ENCODE data around the gene CDH7. TPM values are rescaled to one million over a fixed set of nuclear protein-coding genes. Genes with fewer than 3 reads are reported as not detected.

The CDH7 gene
- total RNA-seq, 1 experiment from 2014 or later, result not detected

- DNase-seq (ENCODE audit: unreplicated experiment), result no peak
- H3K27me3 Mint-ChIP-seq (ENCODE audit: insufficient read depth, unreplicated experiment), result peaks cover 34% of the 10 kb centered on the region
- H3K4me3 Mint-ChIP-seq (ENCODE audit: unreplicated experiment), result no peak overlapping the region
- TF ChIP-seq, protein P1, sequence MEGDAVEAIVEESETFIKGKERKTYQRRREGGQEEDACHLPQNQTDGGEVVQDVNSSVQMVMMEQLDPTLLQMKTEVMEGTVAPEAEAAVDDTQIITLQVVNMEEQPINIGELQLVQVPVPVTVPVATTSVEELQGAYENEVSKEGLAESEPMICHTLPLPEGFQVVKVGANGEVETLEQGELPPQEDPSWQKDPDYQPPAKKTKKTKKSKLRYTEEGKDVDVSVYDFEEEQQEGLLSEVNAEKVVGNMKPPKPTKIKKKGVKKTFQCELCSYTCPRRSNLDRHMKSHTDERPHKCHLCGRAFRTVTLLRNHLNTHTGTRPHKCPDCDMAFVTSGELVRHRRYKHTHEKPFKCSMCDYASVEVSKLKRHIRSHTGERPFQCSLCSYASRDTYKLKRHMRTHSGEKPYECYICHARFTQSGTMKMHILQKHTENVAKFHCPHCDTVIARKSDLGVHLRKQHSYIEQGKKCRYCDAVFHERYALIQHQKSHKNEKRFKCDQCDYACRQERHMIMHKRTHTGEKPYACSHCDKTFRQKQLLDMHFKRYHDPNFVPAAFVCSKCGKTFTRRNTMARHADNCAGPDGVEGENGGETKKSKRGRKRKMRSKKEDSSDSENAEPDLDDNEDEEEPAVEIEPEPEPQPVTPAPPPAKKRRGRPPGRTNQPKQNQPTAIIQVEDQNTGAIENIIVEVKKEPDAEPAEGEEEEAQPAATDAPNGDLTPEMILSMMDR (IDR thresholded peaks at IDR 0.05; ENCODE audit: unreplicated experiment), result no peak
- no peaks in the 10 kb centered on the region for H3K36me3 Mint-ChIP-seq (ENCODE audit: insufficient read depth, unreplicated experiment)
- CTCF ChIA-PET, result interaction anchor here (0.7 to 2.4 kb wide), 3 partner anchors 12 to 709 kb away, joined by 3 to 10 read pairs (median 4); no protein-coding TSS in a partner anchor
- intact Hi-C loops (cut with micrococcal nuclease), result no loop called here
- H3K9me3 Mint-ChIP-seq (ENCODE audit: unreplicated experiment), result no peaks in the 10 kb centered on the region
- no TSS peak for BruUV-seq (replicated peaks)
- POLR2A ChIA-PET, result no interaction called here
- H3K4me1 Mint-ChIP-seq (ENCODE audit: insufficient read depth, unreplicated experiment), result no peaks in the 10 kb centered on the region
- no peak overlapping the region for H3K27ac Mint-ChIP-seq (ENCODE audit: low read depth, unreplicated experiment)
Observed at GRCh38 chr18:65786474-65786873, 35.7 kb downstream of the CDH7 start.

- intact Hi-C loops (cut with micrococcal nuclease), result loop anchor here (2.0 kb wide), 1 partner anchor 64 kb away; no protein-coding TSS in a partner anchor
- Mint-ChIP-seq H3K27ac (ENCODE audit: low read depth, unreplicated experiment) (no peak overlapping the region), H3K36me3 (ENCODE audit: insufficient read depth, unreplicated experiment) (no peaks in the 10 kb centered on the region), H3K27me3 (ENCODE audit: insufficient read depth, unreplicated experiment) (peaks cover 48% of the 10 kb centered on the region), H3K9me3 (ENCODE audit: unreplicated experiment) (no peaks in the 10 kb centered on the region), H3K4me1 (ENCODE audit: insufficient read depth, unreplicated experiment) (no peaks in the 10 kb centered on the region), H3K4me3 (ENCODE audit: unreplicated experiment) (no peak overlapping the region)
- POLR2A ChIA-PET, result interaction anchor here (0.7 kb wide), 1 partner anchor 57 kb away, joined by 4 read pairs; no protein-coding TSS in a partner anchor
- TF ChIP-seq, protein P1 (IDR thresholded peaks at IDR 0.05; ENCODE audit: unreplicated experiment), result no peak
- CTCF ChIA-PET, result interaction anchor here (0.6 to 2.4 kb wide), 15 partner anchors 14 to 1770 kb away, joined by 3 to 10 read pairs (median 3); no protein-coding TSS in a partner anchor
- no TSS peak for BruUV-seq (replicated peaks)
- peak; percentile 25 for DNase-seq (ENCODE audit: unreplicated experiment)
Observed at GRCh38 chr18:65788373-65788772, 37.6 kb downstream of the CDH7 start.

DNA sequence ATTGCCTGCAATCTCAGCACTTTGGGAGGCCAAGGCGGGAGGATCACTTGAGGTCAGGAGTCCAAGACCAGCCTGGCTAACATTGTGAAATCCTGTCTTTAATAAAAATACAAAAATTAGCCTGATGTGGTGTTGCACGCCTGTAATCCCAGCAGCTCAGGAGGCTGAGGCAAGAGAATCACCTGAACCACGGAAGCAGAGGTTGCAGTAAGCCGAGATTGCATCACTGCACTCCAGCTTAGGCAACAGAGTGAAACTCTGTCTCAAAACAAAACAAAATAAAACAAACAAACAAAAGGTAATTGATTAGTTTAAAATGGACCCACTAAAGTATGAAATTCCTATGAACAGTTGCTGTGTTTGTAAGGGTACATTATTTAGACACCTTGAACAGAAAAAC is 39.8 kb downstream of the CDH7 start:
- Mint-ChIP-seq H3K36me3 (ENCODE audit: insufficient read depth, unreplicated experiment) (no peaks in the 10 kb centered on the region), H3K9me3 (ENCODE audit: unreplicated experiment) (no peaks in the 10 kb centered on the region), H3K27me3 (ENCODE audit: insufficient read depth, unreplicated experiment) (peaks cover 49% of the 10 kb centered on the region), H3K27ac (ENCODE audit: low read depth, unreplicated experiment) (no peak overlapping the region), H3K4me1 (ENCODE audit: insufficient read depth, unreplicated experiment) (no peaks in the 10 kb centered on the region), H3K4me3 (ENCODE audit: unreplicated experiment) (no peak overlapping the region)
- TF ChIP-seq, protein P1 (IDR thresholded peaks at IDR 0.05; ENCODE audit: unreplicated experiment), result no peak
- BruUV-seq (replicated peaks), result no TSS peak
- DNase-seq (ENCODE audit: unreplicated experiment), result no peak
- intact Hi-C loops (cut with micrococcal nuclease), result no loop called here
- ChIA-PET POLR2A (no interaction called here), CTCF (interaction anchor here (0.7 kb wide), 2 partner anchors 1753 to 1754 kb away, joined by 3 to 4 read pairs; no protein-coding TSS in a partner anchor)

DNA sequence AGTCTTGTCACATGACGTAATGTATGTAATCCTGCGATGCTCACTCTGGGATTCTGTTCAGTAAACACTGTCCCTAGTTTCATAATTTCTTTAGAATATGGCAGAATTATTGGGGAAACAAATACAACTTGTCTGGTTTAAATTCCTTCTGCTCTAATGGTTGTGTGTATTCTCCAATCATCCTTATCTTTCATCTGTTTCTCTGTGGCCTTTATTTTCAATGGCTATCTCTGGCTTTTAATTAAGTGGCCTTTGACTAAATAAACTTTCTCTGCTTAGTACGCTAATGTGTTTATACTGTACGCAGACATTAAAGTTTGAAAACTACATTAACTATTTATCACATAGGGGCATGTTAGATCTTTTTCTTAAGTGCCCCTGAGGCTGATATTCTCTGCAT is 40.9 kb downstream of the CDH7 start:
- BruUV-seq (replicated peaks), result no TSS peak
- no peak overlapping the region for H3K4me3 Mint-ChIP-seq (ENCODE audit: unreplicated experiment)
- CTCF ChIA-PET, result interaction anchor here (0.6 to 1.1 kb wide), 4 partner anchors 66 to 1739 kb away, joined by 3 to 4 read pairs (median 3); no protein-coding TSS in a partner anchor
- peaks cover 45% of the 10 kb centered on the region for H3K27me3 Mint-ChIP-seq (ENCODE audit: insufficient read depth, unreplicated experiment)
- POLR2A ChIA-PET, result no interaction called here
- no peaks in the 10 kb centered on the region for H3K9me3 Mint-ChIP-seq (ENCODE audit: unreplicated experiment)
- DNase-seq (ENCODE audit: unreplicated experiment), result no peak
- intact Hi-C loops (cut with micrococcal nuclease), result no loop called here
- H3K27ac Mint-ChIP-seq (ENCODE audit: low read depth, unreplicated experiment), result no peak overlapping the region
- H3K36me3 Mint-ChIP-seq (ENCODE audit: insufficient read depth, unreplicated experiment), result no peaks in the 10 kb centered on the region
- TF ChIP-seq, protein P1 (IDR thresholded peaks at IDR 0.05; ENCODE audit: unreplicated experiment), result no peak
- no peaks in the 10 kb centered on the region for H3K4me1 Mint-ChIP-seq (ENCODE audit: insufficient read depth, unreplicated experiment)
